ENCODE results near the gene KIF21B.

KIF21B gene

GRCh38 chr1:201028461-201028889, 5.0 kb upstream of the KIF21B start:
- Histone ChIP-seq H3K4me3 (ENCODE audit: insufficient read depth, low read depth, low read length) (no peak overlapping the region), H3K9me3 (ENCODE audit: control insufficient read depth, low read length) (no peaks in the 10 kb centered on the region), H3K27ac (ENCODE audit: insufficient read depth, low read depth, low read length, poor library complexity, severe bottlenecking) (no peak overlapping the region), H3K4me1 (ENCODE audit: control insufficient read depth, insufficient read depth, low read length) (peaks cover 8% of the 10 kb centered on the region), H3K36me3 (ENCODE audit: control insufficient read depth, insufficient read depth, low read length) (no peaks in the 10 kb centered on the region), H3K27me3 (ENCODE audit: control insufficient read depth, insufficient read depth, low read length, poor library complexity, severe bottlenecking) (no peaks in the 10 kb centered on the region)
- WGBS, 2 experiments, result 94 to 95% methylated on average over 7 of the region's 7 CpGs

GRCh38 chr1:201026836-201027235, 3.3 kb upstream of the KIF21B start:
- Histone ChIP-seq H3K4me1 (ENCODE audit: control insufficient read depth, insufficient read depth, low read length) (peaks cover 19% of the 10 kb centered on the region), H3K36me3 (ENCODE audit: control insufficient read depth, insufficient read depth, low read length) (no peaks in the 10 kb centered on the region), H3K27me3 (ENCODE audit: control insufficient read depth, insufficient read depth, low read length, poor library complexity, severe bottlenecking) (peaks cover 14% of the 10 kb centered on the region), H3K4me3 (ENCODE audit: insufficient read depth, low read depth, low read length) (no peak overlapping the region), H3K9me3 (ENCODE audit: control insufficient read depth, low read length) (no peaks in the 10 kb centered on the region), H3K27ac (ENCODE audit: insufficient read depth, low read depth, low read length, poor library complexity, severe bottlenecking) (no peak overlapping the region)
- WGBS, 2 experiments, result 74 to 90% methylated on average over 1 to 3 of the region's 3 CpGs

GRCh38 chr1:201026234-201026633, 2.7 kb upstream of the KIF21B start:
- peaks cover 25% of the 10 kb centered on the region for H3K4me1 ChIP-seq (ENCODE audit: control insufficient read depth, insufficient read depth, low read length)
- no peaks in the 10 kb centered on the region for H3K36me3 ChIP-seq (ENCODE audit: control insufficient read depth, insufficient read depth, low read length)
- H3K27ac ChIP-seq (ENCODE audit: insufficient read depth, low read depth, low read length, poor library complexity, severe bottlenecking), result no peak overlapping the region
- WGBS, 2 experiments, result 91 to 92% methylated on average over 3 of the region's 3 CpGs
- H3K4me3 ChIP-seq (ENCODE audit: insufficient read depth, low read depth, low read length), result no peak overlapping the region
- no peaks in the 10 kb centered on the region for H3K9me3 ChIP-seq (ENCODE audit: control insufficient read depth, low read length)
- peaks cover 15% of the 10 kb centered on the region for H3K27me3 ChIP-seq (ENCODE audit: control insufficient read depth, insufficient read depth, low read length, poor library complexity, severe bottlenecking)

- H3K27me3 ChIP-seq (ENCODE audit: control insufficient read depth, insufficient read depth, low read length, poor library complexity, severe bottlenecking), result peaks cover 15% of the 10 kb centered on the region
- H3K4me1 ChIP-seq (ENCODE audit: control insufficient read depth, insufficient read depth, low read length), result peaks cover 31% of the 10 kb centered on the region
- no peaks in the 10 kb centered on the region for H3K9me3 ChIP-seq (ENCODE audit: control insufficient read depth, low read length)
- no peak overlapping the region for H3K27ac ChIP-seq (ENCODE audit: insufficient read depth, low read depth, low read length, poor library complexity, severe bottlenecking)
- no peak overlapping the region for H3K4me3 ChIP-seq (ENCODE audit: insufficient read depth, low read depth, low read length)
- H3K36me3 ChIP-seq (ENCODE audit: control insufficient read depth, insufficient read depth, low read length), result no peaks in the 10 kb centered on the region
- 66 to 70% methylated on average over 7 of the region's 7 CpGs for WGBS, 2 experiments
Observed at GRCh38 chr1:201025571-201026002, 2.1 kb upstream of the KIF21B start.

- Histone ChIP-seq H3K27me3 (ENCODE audit: control insufficient read depth, insufficient read depth, low read length, poor library complexity, severe bottlenecking) (peaks cover 15% of the 10 kb centered on the region), H3K27ac (ENCODE audit: insufficient read depth, low read depth, low read length, poor library complexity, severe bottlenecking) (no peak overlapping the region), H3K36me3 (ENCODE audit: control insufficient read depth, insufficient read depth, low read length) (no peaks in the 10 kb centered on the region), H3K4me3 (ENCODE audit: insufficient read depth, low read depth, low read length) (no peak overlapping the region), H3K9me3 (ENCODE audit: control insufficient read depth, low read length) (no peaks in the 10 kb centered on the region), H3K4me1 (ENCODE audit: control insufficient read depth, insufficient read depth, low read length) (peaks cover 39% of the 10 kb centered on the region)
- 70 to 71% methylated on average over 2 of the region's 2 CpGs for WGBS, 2 experiments
Observed at GRCh38 chr1:201024625-201024998, 1.1 kb upstream of the KIF21B start.

GRCh38 chr1:201023920-201024624, 558 bp upstream of the KIF21B start:
- Histone ChIP-seq H3K4me1 (ENCODE audit: control insufficient read depth, insufficient read depth, low read length) (peaks cover 39% of the 10 kb centered on the region), H3K27me3 (ENCODE audit: control insufficient read depth, insufficient read depth, low read length, poor library complexity, severe bottlenecking) (peaks cover 15% of the 10 kb centered on the region), H3K27ac (ENCODE audit: insufficient read depth, low read depth, low read length, poor library complexity, severe bottlenecking) (no peak overlapping the region), H3K36me3 (ENCODE audit: control insufficient read depth, insufficient read depth, low read length) (no peaks in the 10 kb centered on the region), H3K4me3 (ENCODE audit: insufficient read depth, low read depth, low read length) (peak overlapping the region; percentile 22), H3K9me3 (ENCODE audit: control insufficient read depth, low read length) (no peaks in the 10 kb centered on the region)
- 21 to 24% methylated on average over 17 of the region's 17 CpGs for WGBS, 2 experiments

- WGBS, 2 experiments, result 3% methylated on average over 56 of the region's 56 CpGs
- H3K9me3 ChIP-seq (ENCODE audit: control insufficient read depth, low read length), result no peaks in the 10 kb centered on the region
Observed at GRCh38 chr1:201022820-201023516, 546 bp downstream of the KIF21B start.

GRCh38 chr1:201022493-201022819, 1.1 kb downstream of the KIF21B start:
- H3K9me3 ChIP-seq (ENCODE audit: control insufficient read depth, low read length), result no peaks in the 10 kb centered on the region
- H3K27me3 ChIP-seq (ENCODE audit: control insufficient read depth, insufficient read depth, low read length, poor library complexity, severe bottlenecking), result peaks cover 15% of the 10 kb centered on the region
- H3K4me1 ChIP-seq (ENCODE audit: control insufficient read depth, insufficient read depth, low read length), result peaks cover 42% of the 10 kb centered on the region
- H3K36me3 ChIP-seq (ENCODE audit: control insufficient read depth, insufficient read depth, low read length), result no peaks in the 10 kb centered on the region
- H3K4me3 ChIP-seq (ENCODE audit: insufficient read depth, low read depth, low read length), result peak overlapping the region; percentile 57
- 61 to 68% methylated on average over 2 of the region's 2 CpGs for WGBS, 2 experiments
- H3K27ac ChIP-seq (ENCODE audit: insufficient read depth, low read depth, low read length, poor library complexity, severe bottlenecking), result no peak overlapping the region

More at GRCh38 chr1:201022820-201023516, 546 bp downstream of the KIF21B start:
- Histone ChIP-seq H3K27ac (ENCODE audit: insufficient read depth, low read depth, low read length, poor library complexity, severe bottlenecking) (no peak overlapping the region), H3K4me3 (ENCODE audit: insufficient read depth, low read depth, low read length) (peak overlapping the region; percentile 57), H3K36me3 (ENCODE audit: control insufficient read depth, insufficient read depth, low read length) (no peaks in the 10 kb centered on the region), H3K27me3 (ENCODE audit: control insufficient read depth, insufficient read depth, low read length, poor library complexity, severe bottlenecking) (peaks cover 15% of the 10 kb centered on the region), H3K4me1 (ENCODE audit: control insufficient read depth, insufficient read depth, low read length) (peaks cover 39% of the 10 kb centered on the region)

GRCh38 chr1:201021630-201022492, 1.7 kb downstream of the KIF21B start:
- no peak overlapping the region for H3K27ac ChIP-seq (ENCODE audit: insufficient read depth, low read depth, low read length, poor library complexity, severe bottlenecking)
- H3K9me3 ChIP-seq (ENCODE audit: control insufficient read depth, low read length), result no peaks in the 10 kb centered on the region
- H3K4me3 ChIP-seq (ENCODE audit: insufficient read depth, low read depth, low read length), result peak overlapping the region; percentile 16
- peaks cover 48% of the 10 kb centered on the region for H3K4me1 ChIP-seq (ENCODE audit: control insufficient read depth, insufficient read depth, low read length)
- H3K27me3 ChIP-seq (ENCODE audit: control insufficient read depth, insufficient read depth, low read length, poor library complexity, severe bottlenecking), result peaks cover 15% of the 10 kb centered on the region
- no peaks in the 10 kb centered on the region for H3K36me3 ChIP-seq (ENCODE audit: control insufficient read depth, insufficient read depth, low read length)
- 50 to 51% methylated on average over 7 of the region's 7 CpGs for WGBS, 2 experiments

All from ectodermal cell (in vitro differentiated cells).